OCI-LY3 (cell line): ENCODE measurements around the gene RNF157.
A peak's percentile ranks its signal among the peaks of the same experiment; 100 is the strongest.
"Not testable (repeated sequence)": the region's sequence is repeated elsewhere in the genome, so short reads cannot be mapped to it uniquely, and the experiment has no call there.

ENCODE experiments used
- H2AFZ ChIP-seq: fragments of 200-600, 300-600 bp; shearing (Covaris generic); 2 replicates; pipeline ENCODE4 v1.6.0; 2014; ENCODE audit warnings: antibody characterized with exemption, low read depth, low read length
- H3K27ac ChIP-seq: fragments of 200-600, 300-600 bp; sonication (generic); 2 replicates; pipeline ENCODE4 v1.5.1; 2014; ENCODE audit warnings: mild to moderate bottlenecking, low read length, moderate library complexity, mixed read lengths
- H3K27me3 ChIP-seq: fragments of 200-600, 300-600 bp; sonication (generic); 2 replicates; pipeline ENCODE4 v1.6.1; 2014; ENCODE audit warnings: low read depth, low read length, mixed read lengths
- H3K36me3 ChIP-seq: fragments of 200-600, 300-600 bp; sonication (generic); replicated peaks from 2 replicates; pipeline ENCODE3; 2014; ENCODE audit warnings: low read depth, low read length, mixed read lengths
- H3K4me1 ChIP-seq: fragments of 300-600, 200-600 bp; sonication (generic); 2 replicates; pipeline ENCODE4 v1.6.1; 2014; ENCODE audit warnings: low read length, mixed read lengths
- H3K4me2 ChIP-seq: fragments of 200-600, 300-600 bp; sonication (generic); 2 replicates; pipeline ENCODE4 v1.6.1; 2014; ENCODE audit warnings: low read length, mixed read lengths
- H3K4me3 ChIP-seq: fragments of 300-600, 200-600 bp; sonication (generic); 2 replicates; pipeline ENCODE4 v1.5.1; 2014; ENCODE audit warnings: antibody characterized with exemption, mild to moderate bottlenecking, low read length, moderate library complexity
- H3K79me2 ChIP-seq: fragments of 300-600, 200-600 bp; shearing (Covaris generic); 2 replicates; pipeline ENCODE4 v1.6.1; 2014; ENCODE audit warnings: mild to moderate bottlenecking, low read length, mixed read lengths
- H3K9ac ChIP-seq: fragments of 300-600, 200-600 bp; shearing (Covaris generic); 2 replicates; pipeline ENCODE4 v1.6.0; 2014; ENCODE audit warnings: mild to moderate bottlenecking, low read length, moderate library complexity
- H3K9me3 ChIP-seq: fragments of 200-600, 300-600 bp; shearing (Covaris generic); 2 replicates; pipeline ENCODE4 v1.6.1; 2014; ENCODE audit warnings: low read length, mixed read lengths; ENCODE audit not compliant: insufficient read depth
- H4K20me1 ChIP-seq: fragments of 200-600, 300-600 bp; sonication (generic); 2 replicates; pipeline ENCODE4 v1.6.1; 2016; ENCODE audit warnings: low read length, mixed read lengths; ENCODE audit not compliant: insufficient read depth
- EZH2phosphoT487 ChIP-seq: fragments of 200-600 bp; shearing (Covaris generic); IDR thresholded peaks from 2 replicates; pipeline ENCODE4 v1.6.1; 2018; ENCODE audit warnings: antibody characterized with exemption, mixed run types, low read depth
- TF ChIP-seq, protein P1 (sequence below): fragments of 200-600, 300-600 bp; sonication (generic); IDR thresholded peaks from 2 replicates; pipeline ENCODE4 v1.5.1; 2014; ENCODE audit warnings: antibody characterized with exemption, low read length, low read depth

Gene RNF157

GRCh38 chr17:76234354-76234679 lies 6.0 kb downstream of the RNF157 start:
- H3K79me2 ChIP-seq: no peaks in the 10 kb centered on the region
- no peak overlapping the region for H2AFZ ChIP-seq

DNA sequence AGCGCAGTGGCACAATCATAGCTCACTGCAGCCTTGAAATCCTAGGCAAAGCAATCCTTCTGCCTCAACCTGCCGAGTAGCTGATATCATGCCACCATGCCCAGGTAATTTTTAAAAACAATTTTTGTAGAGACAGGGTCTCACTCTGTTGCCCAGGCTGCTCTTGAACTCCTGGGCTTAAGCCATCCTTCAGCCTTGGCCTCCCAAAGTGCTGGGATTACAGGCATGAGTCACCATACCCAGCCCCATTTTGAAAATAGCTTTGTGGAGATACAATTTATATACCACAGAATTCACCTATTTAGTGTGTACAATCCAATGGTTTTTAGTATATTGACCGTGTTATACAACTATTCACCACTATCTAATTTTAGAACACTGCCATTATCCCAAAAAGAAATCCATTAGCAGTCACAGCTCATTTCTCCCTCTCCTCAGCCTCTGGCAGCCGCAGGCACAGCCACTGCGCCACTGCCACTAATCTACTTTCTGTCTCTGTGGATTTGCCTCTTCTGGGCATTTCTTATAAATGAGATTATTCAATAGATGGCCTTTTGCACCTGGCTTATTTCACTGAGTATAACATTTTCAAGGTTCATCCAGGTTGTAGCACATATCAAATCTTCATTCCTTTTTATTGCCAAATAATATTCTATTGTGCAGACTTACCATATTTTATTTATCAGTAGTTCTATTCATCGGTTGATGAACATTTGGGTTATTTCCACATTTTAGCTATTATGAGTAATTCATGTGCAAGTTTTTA lies 6.5 kb downstream of the RNF157 start:
- Histone ChIP-seq H3K27ac (no peak overlapping the region), H4K20me1 (no peaks in the 10 kb centered on the region), H3K9me3 (no peaks in the 10 kb centered on the region), H3K4me3 (no peak overlapping the region), H3K9ac (no peak overlapping the region), H3K4me2 (peak overlapping the region; percentile 50), H3K27me3 (peaks cover 14% of the 10 kb centered on the region), H3K79me2 (no peaks in the 10 kb centered on the region), H3K36me3 (no peaks in the 10 kb centered on the region), H2AFZ (no peak overlapping the region), H3K4me1 (peaks cover 24% of the 10 kb centered on the region)
- no peak for TF ChIP-seq EZH2phosphoT487
- TF ChIP-seq, protein P1, sequence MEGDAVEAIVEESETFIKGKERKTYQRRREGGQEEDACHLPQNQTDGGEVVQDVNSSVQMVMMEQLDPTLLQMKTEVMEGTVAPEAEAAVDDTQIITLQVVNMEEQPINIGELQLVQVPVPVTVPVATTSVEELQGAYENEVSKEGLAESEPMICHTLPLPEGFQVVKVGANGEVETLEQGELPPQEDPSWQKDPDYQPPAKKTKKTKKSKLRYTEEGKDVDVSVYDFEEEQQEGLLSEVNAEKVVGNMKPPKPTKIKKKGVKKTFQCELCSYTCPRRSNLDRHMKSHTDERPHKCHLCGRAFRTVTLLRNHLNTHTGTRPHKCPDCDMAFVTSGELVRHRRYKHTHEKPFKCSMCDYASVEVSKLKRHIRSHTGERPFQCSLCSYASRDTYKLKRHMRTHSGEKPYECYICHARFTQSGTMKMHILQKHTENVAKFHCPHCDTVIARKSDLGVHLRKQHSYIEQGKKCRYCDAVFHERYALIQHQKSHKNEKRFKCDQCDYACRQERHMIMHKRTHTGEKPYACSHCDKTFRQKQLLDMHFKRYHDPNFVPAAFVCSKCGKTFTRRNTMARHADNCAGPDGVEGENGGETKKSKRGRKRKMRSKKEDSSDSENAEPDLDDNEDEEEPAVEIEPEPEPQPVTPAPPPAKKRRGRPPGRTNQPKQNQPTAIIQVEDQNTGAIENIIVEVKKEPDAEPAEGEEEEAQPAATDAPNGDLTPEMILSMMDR: no peak

More at GRCh38 chr17:76234354-76234679, 6.0 kb downstream of the RNF157 start:
- H3K36me3 ChIP-seq: no peaks in the 10 kb centered on the region
- H3K27me3 ChIP-seq: peaks cover 10% of the 10 kb centered on the region
- peak overlapping the region; percentile 50 for H3K4me2 ChIP-seq
- no peak overlapping the region for H3K4me3 ChIP-seq
- no peak overlapping the region for H3K27ac ChIP-seq
- H3K4me1 ChIP-seq: peaks cover 25% of the 10 kb centered on the region
- no peaks in the 10 kb centered on the region for H3K9me3 ChIP-seq
- H4K20me1 ChIP-seq: no peaks in the 10 kb centered on the region
- no peak for TF ChIP-seq EZH2phosphoT487
- TF ChIP-seq, protein P1: no peak
- H3K9ac ChIP-seq: no peak overlapping the region

GRCh38 chr17:76232342-76232741 lies 8.0 kb downstream of the RNF157 start:
- no peaks in the 10 kb centered on the region for H3K79me2 ChIP-seq
- no peak overlapping the region for H2AFZ ChIP-seq
- H3K4me2 ChIP-seq: no peak overlapping the region
- no peak overlapping the region for H3K9ac ChIP-seq
- H3K9me3 ChIP-seq: no peaks in the 10 kb centered on the region
- no peaks in the 10 kb centered on the region for H3K36me3 ChIP-seq
- H3K4me3 ChIP-seq: no peak overlapping the region
- no peaks in the 10 kb centered on the region for H4K20me1 ChIP-seq
- H3K4me1 ChIP-seq: peaks cover 17% of the 10 kb centered on the region
- peaks cover 14% of the 10 kb centered on the region for H3K27me3 ChIP-seq
- no peak overlapping the region for H3K27ac ChIP-seq
- TF ChIP-seq, protein P1: no peak
- TF ChIP-seq EZH2phosphoT487: no peak

DNA sequence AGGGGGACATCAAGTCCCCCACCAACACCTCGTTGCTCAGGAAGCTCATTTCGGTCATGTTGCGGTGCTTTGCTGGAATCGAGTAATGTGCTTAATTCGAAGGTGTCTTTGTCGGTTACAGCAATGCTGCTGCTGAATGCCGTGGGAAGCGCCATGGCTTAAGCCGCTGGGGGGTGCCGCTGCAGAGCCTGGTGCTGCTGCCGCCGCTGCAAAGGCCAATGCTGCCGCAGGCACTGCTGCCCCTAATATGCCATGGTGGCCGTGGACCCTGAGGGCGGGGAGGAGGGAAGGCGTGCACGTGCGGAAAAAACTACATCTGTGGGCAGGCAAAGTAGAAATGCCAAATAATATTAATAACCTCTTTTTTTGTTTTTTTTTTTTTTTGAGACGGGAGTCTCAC lies 13.5 kb downstream of the RNF157 start:
- H3K4me3 ChIP-seq, H2AFZ ChIP-seq: not testable (repeated sequence)

DNA sequence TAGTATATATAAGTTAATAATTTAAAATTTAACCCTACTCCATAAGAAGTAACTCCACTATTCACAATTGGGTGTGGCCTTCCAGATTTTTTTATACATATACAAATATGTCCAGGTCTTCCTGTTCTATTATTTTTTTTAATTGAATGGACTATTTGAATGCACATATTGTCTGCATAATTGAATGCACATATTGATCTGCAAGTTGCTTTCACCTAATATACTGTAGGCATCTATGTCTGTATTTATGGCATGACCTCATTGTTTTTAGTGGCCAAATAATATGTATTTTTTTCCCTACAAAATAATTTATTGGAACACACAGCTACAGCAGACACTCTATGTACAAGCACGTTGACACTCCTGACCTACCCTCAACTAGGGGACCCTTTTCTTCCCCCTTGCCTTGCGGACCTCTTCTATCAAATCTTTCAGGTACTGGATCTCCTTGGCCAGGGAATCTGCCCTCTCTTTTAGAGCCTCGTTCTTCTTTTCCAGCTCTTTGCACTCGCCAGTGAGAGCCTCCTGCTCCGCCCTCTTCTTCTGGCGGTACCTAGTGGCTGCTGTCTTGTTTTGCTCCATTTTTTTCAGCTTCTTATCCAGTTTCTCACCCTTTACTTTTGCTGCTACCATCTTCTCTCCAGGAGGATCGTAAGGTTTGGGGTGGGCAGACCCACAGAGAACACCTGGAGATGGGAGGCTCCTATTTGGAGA lies 14.8 kb downstream of the RNF157 start:
- not testable (repeated sequence) for H3K9ac ChIP-seq, H3K4me1 ChIP-seq, H3K4me3 ChIP-seq, H4K20me1 ChIP-seq, H3K27ac ChIP-seq, H3K79me2 ChIP-seq, H2AFZ ChIP-seq, H3K9me3 ChIP-seq, H3K36me3 ChIP-seq, H3K4me2 ChIP-seq
- H3K27me3 ChIP-seq: peaks cover 14% of the 10 kb centered on the region

More for the DNA sequence above, 13.5 kb downstream of the RNF157 start:
- H4K20me1 ChIP-seq, H3K36me3 ChIP-seq, H3K27ac ChIP-seq, H3K4me1 ChIP-seq, H3K4me2 ChIP-seq, H3K9me3 ChIP-seq, H3K9ac ChIP-seq, H3K79me2 ChIP-seq: not testable (repeated sequence)
- H3K27me3 ChIP-seq: peaks cover 14% of the 10 kb centered on the region
